ENCODE data around the gene PDLIM1. TPM values are rescaled to one million over a fixed set of nuclear protein-coding genes. Genes with fewer than 3 reads are reported as not detected.
"Not testable (repeated sequence)": the region's sequence is repeated elsewhere in the genome, so short reads cannot be mapped to it uniquely, and the experiment has no call there.

PDLIM1 gene
- total RNA-seq, 1 experiment from 2014 or later: 98.1 TPM

DNA sequence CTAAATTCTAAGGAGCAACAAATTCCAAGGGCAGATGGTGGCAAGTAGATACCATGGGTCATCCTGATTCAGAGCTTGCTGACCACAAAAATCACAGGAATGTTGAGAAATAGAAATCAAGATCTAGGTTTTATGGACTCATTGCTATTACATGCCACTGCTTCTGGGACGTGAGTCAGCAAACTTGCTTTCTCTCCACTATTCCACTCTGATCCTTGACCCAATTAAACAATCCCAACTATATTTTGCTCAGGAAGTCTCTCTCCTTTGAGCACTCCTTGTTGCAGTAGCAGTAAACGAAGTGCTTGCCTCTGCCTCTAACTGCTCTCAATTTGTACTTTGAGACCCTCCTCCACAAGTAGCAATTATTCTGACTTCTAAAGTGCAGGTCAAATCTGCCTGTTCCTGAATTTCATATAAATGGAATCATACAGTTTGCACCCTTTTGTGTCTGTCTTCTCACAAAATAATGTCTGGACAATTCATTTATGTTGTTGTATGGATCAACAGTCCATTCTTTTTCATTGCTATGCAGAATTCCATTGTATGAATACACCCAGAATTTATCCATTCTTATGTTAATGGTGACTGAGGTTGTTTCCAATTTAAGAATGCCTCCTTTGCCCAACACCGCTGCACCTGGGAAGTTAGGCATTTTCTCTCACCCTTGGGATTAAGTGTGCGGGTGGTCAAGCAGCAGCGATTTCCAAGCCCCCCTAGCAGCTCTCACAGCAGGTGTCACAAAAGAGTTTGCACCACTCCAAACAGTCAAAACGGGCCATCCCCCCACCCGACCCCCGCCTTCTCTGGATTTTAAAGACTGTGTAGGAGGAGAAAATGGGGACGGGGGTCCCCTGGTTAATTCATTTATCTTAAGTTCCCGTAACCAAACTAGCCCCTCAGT is 60.8 kb downstream of the PDLIM1 start:
- POLR2A ChIA-PET: interaction anchor here (0.6 to 0.9 kb wide), 2 partner anchors 42 to 244 kb away, joined by 3 read pairs; no protein-coding TSS in a partner anchor
- BruUV-seq (replicated peaks): no TSS peak

DNA sequence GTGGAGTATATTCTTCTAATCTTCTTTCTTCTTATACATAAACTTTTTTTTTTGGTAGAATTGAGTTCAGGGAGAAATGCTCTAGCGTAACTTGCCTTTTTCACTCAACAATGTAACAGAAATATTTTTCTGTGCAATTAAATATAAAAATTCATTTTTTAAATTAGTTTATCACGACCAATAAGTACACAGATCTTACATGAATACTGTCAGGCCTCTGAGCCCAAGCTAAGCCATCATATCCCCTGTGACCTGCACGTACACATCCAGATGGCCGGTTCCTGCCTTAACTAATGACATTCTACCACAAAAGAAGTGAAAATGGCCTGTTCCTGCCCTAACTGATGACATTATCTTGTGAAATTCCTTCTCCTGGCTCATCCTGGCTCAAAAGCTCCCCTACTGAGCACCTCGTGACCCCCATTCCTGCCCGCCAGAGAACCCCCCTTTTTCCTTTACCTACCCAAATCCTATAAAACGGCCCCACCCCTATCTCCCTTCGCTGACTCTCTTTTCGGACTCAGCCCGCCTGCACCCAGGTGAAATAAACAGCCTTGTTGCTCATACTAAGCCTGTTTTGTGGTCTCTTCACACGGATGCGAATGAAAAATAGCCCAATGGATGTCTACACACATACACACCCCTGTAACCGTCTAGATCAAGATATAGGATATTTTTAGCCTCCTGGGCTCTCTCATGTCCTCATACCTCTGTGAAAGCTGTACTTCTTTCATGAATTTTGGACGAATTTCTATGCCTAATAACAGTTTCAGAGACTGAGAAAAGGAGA is 61.7 kb downstream of the PDLIM1 start:
- intact Hi-C loops (cut with micrococcal nuclease); BruUV-seq (replicated peaks); DNase-seq (ENCODE audit: unreplicated experiment); H3K9me3 Mint-ChIP-seq (ENCODE audit: unreplicated experiment); H3K27me3 Mint-ChIP-seq (ENCODE audit: insufficient read depth, unreplicated experiment): not testable (repeated sequence)
- ChIA-PET POLR2A (interaction anchor here (0.6 to 0.9 kb wide), 3 partner anchors 14 to 245 kb away, joined by 3 read pairs; no protein-coding TSS in a partner anchor), CTCF (interaction anchor here (0.6 to 5.7 kb wide), 4 partner anchors 14 to 146 kb away, joined by 3 to 36 read pairs (median 5); no protein-coding TSS in a partner anchor)
- peak overlapping the region; percentile 99 for H3K27ac Mint-ChIP-seq (ENCODE audit: low read depth, unreplicated experiment)
- peaks cover 24% of the 10 kb centered on the region for H3K4me1 Mint-ChIP-seq (ENCODE audit: insufficient read depth, unreplicated experiment)
- H3K4me3 Mint-ChIP-seq (ENCODE audit: unreplicated experiment): peak overlapping the region; percentile 66
- peaks cover 15% of the 10 kb centered on the region for H3K36me3 Mint-ChIP-seq (ENCODE audit: insufficient read depth, unreplicated experiment)

More for the DNA sequence above, 60.8 kb downstream of the PDLIM1 start:
- TF ChIP-seq, protein P1, sequence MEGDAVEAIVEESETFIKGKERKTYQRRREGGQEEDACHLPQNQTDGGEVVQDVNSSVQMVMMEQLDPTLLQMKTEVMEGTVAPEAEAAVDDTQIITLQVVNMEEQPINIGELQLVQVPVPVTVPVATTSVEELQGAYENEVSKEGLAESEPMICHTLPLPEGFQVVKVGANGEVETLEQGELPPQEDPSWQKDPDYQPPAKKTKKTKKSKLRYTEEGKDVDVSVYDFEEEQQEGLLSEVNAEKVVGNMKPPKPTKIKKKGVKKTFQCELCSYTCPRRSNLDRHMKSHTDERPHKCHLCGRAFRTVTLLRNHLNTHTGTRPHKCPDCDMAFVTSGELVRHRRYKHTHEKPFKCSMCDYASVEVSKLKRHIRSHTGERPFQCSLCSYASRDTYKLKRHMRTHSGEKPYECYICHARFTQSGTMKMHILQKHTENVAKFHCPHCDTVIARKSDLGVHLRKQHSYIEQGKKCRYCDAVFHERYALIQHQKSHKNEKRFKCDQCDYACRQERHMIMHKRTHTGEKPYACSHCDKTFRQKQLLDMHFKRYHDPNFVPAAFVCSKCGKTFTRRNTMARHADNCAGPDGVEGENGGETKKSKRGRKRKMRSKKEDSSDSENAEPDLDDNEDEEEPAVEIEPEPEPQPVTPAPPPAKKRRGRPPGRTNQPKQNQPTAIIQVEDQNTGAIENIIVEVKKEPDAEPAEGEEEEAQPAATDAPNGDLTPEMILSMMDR (IDR thresholded peaks at IDR 0.05; ENCODE audit: unreplicated experiment): no peak
- CTCF ChIA-PET: interaction anchor here (0.6 to 5.7 kb wide), 7 partner anchors 11 to 170 kb away, joined by 3 to 36 read pairs (median 3); no protein-coding TSS in a partner anchor
- Mint-ChIP-seq H3K36me3 (ENCODE audit: insufficient read depth, unreplicated experiment) (peaks cover 21% of the 10 kb centered on the region), H3K4me3 (ENCODE audit: unreplicated experiment) (peak overlapping the region; percentile 66), H3K27ac (ENCODE audit: low read depth, unreplicated experiment) (peak overlapping the region; percentile 99), H3K27me3 (ENCODE audit: insufficient read depth, unreplicated experiment) (no peaks in the 10 kb centered on the region), H3K4me1 (ENCODE audit: insufficient read depth, unreplicated experiment) (peaks cover 24% of the 10 kb centered on the region), H3K9me3 (ENCODE audit: unreplicated experiment) (no peaks in the 10 kb centered on the region)
- peak; percentile 89 for DNase-seq (ENCODE audit: unreplicated experiment)
- intact Hi-C loops (cut with micrococcal nuclease): no loop called here

DNA sequence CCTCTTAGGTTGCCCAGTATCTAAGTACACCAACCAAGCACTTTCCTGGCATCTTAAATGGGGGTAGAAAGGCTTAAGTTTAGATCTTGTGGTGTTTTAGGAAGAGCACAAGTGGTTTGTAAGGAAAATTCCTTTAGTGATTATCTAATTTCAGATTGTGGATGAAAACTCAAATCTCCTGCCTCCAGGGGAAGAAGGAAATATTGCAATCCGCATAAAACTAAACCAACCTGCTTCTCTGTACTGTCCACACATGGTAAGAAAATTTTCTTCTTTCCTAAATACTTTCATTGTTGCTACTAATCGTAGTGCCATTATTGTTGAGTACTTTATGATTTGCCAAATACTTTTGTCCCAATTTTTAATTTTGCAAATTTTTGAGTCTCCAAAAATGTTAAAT is 65.7 kb downstream of the PDLIM1 start:
- Mint-ChIP-seq H3K27ac (ENCODE audit: low read depth, unreplicated experiment) (no peak overlapping the region), H3K4me1 (ENCODE audit: insufficient read depth, unreplicated experiment) (peaks cover 19% of the 10 kb centered on the region), H3K27me3 (ENCODE audit: insufficient read depth, unreplicated experiment) (no peaks in the 10 kb centered on the region), H3K4me3 (ENCODE audit: unreplicated experiment) (no peak overlapping the region), H3K9me3 (ENCODE audit: unreplicated experiment) (no peaks in the 10 kb centered on the region), H3K36me3 (ENCODE audit: insufficient read depth, unreplicated experiment) (no peaks in the 10 kb centered on the region)
- ChIA-PET POLR2A (no interaction called here), CTCF (interaction anchor here (2.4 kb wide), 1 partner anchor 18 kb away, joined by 11 read pairs; no protein-coding TSS in a partner anchor)
- intact Hi-C loops (cut with micrococcal nuclease): no loop called here
- no peak for DNase-seq (ENCODE audit: unreplicated experiment)
- no TSS peak for BruUV-seq (replicated peaks)
- TF ChIP-seq, protein P1 (IDR thresholded peaks at IDR 0.05; ENCODE audit: unreplicated experiment): no peak

DNA sequence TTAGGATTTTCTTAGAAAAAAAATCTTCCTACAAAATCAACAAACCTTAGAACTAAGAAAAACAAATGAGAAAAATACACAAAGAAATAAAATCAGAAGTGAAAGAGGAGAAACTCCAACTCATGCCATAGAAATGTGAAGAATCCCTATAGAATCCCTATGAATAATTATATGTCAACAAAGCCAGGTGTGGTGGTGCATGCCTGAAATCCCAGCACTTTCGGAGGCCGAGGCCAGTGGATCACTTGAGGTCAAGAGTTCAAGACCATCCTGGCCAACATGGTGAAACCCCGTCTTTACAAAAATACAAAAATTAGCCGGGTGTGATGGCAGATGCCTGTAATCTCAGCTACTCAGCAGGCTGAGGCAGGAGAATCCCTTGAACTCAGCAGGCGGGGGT is 69.7 kb downstream of the PDLIM1 start:
- CTCF ChIA-PET: no interaction called here
- POLR2A ChIA-PET: no interaction called here
- no peak overlapping the region for H3K27ac Mint-ChIP-seq (ENCODE audit: low read depth, unreplicated experiment)
- H3K27me3 Mint-ChIP-seq (ENCODE audit: insufficient read depth, unreplicated experiment): no peaks in the 10 kb centered on the region
- TF ChIP-seq, protein P1 (IDR thresholded peaks at IDR 0.05; ENCODE audit: unreplicated experiment): no peak
- peak; percentile 38 for DNase-seq (ENCODE audit: unreplicated experiment)
- no peak overlapping the region for H3K4me3 Mint-ChIP-seq (ENCODE audit: unreplicated experiment)
- H3K9me3 Mint-ChIP-seq (ENCODE audit: unreplicated experiment): no peaks in the 10 kb centered on the region
- no peaks in the 10 kb centered on the region for H3K36me3 Mint-ChIP-seq (ENCODE audit: insufficient read depth, unreplicated experiment)
- intact Hi-C loops (cut with micrococcal nuclease): no loop called here
- peaks cover 8% of the 10 kb centered on the region for H3K4me1 Mint-ChIP-seq (ENCODE audit: insufficient read depth, unreplicated experiment)
- BruUV-seq (replicated peaks): no TSS peak

All from MCF 10A (cell line).